ENCODE measurements around the gene VEZT. TPM values are rescaled to one million over a fixed set of nuclear protein-coding genes. Genes with fewer than 3 reads are reported as not detected.
A peak's percentile ranks its signal among the peaks of the same experiment; 100 is the strongest.

Gene VEZT
- total RNA-seq, 1 experiment from 2014 or later, result 77.4 TPM

DNA sequence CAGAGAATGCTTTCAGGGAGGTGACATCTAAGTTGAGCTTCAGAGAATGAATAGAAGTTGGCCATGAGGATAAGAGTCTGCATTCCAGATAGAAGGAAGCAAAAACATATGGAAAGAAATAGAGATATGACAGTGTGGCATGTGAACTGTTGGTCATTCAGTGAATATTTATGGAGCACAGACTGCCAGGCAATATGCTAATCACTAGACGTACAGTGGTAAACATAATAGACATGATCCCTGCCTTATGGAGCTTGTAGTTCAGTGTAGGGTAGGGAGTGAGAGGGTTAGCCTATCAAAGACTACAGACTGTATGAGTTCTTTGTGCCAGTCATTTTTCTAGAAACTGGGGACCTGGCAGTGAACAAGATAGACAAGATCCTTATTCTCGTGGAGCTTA is 53.9 kb downstream of the VEZT start:
- Mint-ChIP-seq H3K27me3 (ENCODE audit: insufficient read depth, unreplicated experiment) (no peaks in the 10 kb centered on the region), H3K36me3 (ENCODE audit: insufficient read depth, unreplicated experiment) (peaks cover 30% of the 10 kb centered on the region), H3K4me1 (ENCODE audit: low read depth, unreplicated experiment) (no peaks in the 10 kb centered on the region), H3K9me3 (ENCODE audit: unreplicated experiment) (no peaks in the 10 kb centered on the region), H3K27ac (ENCODE audit: unreplicated experiment) (peak overlapping the region; percentile 9), H3K4me3 (ENCODE audit: unreplicated experiment) (no peak overlapping the region)
- POLR2A ChIA-PET, result no interaction called here
- no peaks in the 10 kb centered on the region for H3K9me3 ChIP-seq
- no peaks in the 10 kb centered on the region for H3K36me3 ChIP-seq (ENCODE audit: control insufficient read depth, insufficient read depth, low read length)
- TF ChIP-seq, protein P1, sequence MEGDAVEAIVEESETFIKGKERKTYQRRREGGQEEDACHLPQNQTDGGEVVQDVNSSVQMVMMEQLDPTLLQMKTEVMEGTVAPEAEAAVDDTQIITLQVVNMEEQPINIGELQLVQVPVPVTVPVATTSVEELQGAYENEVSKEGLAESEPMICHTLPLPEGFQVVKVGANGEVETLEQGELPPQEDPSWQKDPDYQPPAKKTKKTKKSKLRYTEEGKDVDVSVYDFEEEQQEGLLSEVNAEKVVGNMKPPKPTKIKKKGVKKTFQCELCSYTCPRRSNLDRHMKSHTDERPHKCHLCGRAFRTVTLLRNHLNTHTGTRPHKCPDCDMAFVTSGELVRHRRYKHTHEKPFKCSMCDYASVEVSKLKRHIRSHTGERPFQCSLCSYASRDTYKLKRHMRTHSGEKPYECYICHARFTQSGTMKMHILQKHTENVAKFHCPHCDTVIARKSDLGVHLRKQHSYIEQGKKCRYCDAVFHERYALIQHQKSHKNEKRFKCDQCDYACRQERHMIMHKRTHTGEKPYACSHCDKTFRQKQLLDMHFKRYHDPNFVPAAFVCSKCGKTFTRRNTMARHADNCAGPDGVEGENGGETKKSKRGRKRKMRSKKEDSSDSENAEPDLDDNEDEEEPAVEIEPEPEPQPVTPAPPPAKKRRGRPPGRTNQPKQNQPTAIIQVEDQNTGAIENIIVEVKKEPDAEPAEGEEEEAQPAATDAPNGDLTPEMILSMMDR (IDR thresholded peaks at IDR 0.05; ENCODE audit: insufficient read depth in 1 of 2, low read depth in 1 of 2, low read length in 1 of 2, severe bottlenecking in 1 of 2, unreplicated experiment in 1 of 2), result no peak
- no TSS peak for BruUV-seq (replicated peaks)
- H3K4me3 ChIP-seq (ENCODE audit: low read depth, low read length), result no peak overlapping the region
- intact Hi-C loops (cut with micrococcal nuclease; ENCODE audit: unreplicated experiment), result no loop called here
- no peaks in the 10 kb centered on the region for H3K4me1 ChIP-seq
- CTCF ChIA-PET, result no interaction called here
- DNase-seq, result no peak
- no peaks in the 10 kb centered on the region for H3K27me3 ChIP-seq (replicated peaks; ENCODE audit: control insufficient read depth, insufficient read depth, low read length)

DNA sequence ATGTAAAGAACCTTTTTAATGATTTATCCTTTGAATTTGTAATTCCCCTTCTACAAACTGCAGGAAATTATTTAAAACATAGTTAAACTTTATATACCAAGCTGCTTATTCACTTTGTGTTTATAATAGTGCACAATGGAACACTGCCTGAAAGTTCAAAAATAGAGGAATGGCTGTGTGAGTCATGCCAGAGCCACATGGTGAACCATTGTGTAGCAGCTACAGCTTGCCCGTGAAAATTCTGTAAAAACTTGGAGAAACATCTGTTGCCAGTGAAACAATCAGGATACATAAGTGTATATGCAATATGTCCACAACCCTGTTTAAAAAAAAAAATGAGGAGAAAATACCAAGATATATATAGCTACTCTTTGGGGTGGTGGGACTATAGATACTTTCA is 59.5 kb downstream of the VEZT start:
- ChIA-PET CTCF (no interaction called here), POLR2A (no interaction called here)
- DNase-seq, result no peak
- Mint-ChIP-seq H3K27me3 (ENCODE audit: insufficient read depth, unreplicated experiment) (no peaks in the 10 kb centered on the region), H3K9me3 (ENCODE audit: unreplicated experiment) (no peaks in the 10 kb centered on the region), H3K36me3 (ENCODE audit: insufficient read depth, unreplicated experiment) (peaks cover 48% of the 10 kb centered on the region), H3K27ac (ENCODE audit: unreplicated experiment) (no peak overlapping the region), H3K4me3 (ENCODE audit: unreplicated experiment) (no peak overlapping the region), H3K4me1 (ENCODE audit: low read depth, unreplicated experiment) (peaks cover 6% of the 10 kb centered on the region)
- Histone ChIP-seq H3K4me3 (ENCODE audit: low read depth, low read length) (no peak overlapping the region), H3K4me1 (peaks cover 12% of the 10 kb centered on the region), H3K36me3 (ENCODE audit: control insufficient read depth, insufficient read depth, low read length) (no peaks in the 10 kb centered on the region), H3K27me3 (replicated peaks; ENCODE audit: control insufficient read depth, insufficient read depth, low read length) (no peaks in the 10 kb centered on the region), H3K9me3 (no peaks in the 10 kb centered on the region)
- TF ChIP-seq, protein P1 (IDR thresholded peaks at IDR 0.05; ENCODE audit: insufficient read depth in 1 of 2, low read depth in 1 of 2, low read length in 1 of 2, severe bottlenecking in 1 of 2, unreplicated experiment in 1 of 2), result no peak
- intact Hi-C loops (cut with micrococcal nuclease; ENCODE audit: unreplicated experiment), result no loop called here
- no TSS peak for BruUV-seq (replicated peaks)

DNA sequence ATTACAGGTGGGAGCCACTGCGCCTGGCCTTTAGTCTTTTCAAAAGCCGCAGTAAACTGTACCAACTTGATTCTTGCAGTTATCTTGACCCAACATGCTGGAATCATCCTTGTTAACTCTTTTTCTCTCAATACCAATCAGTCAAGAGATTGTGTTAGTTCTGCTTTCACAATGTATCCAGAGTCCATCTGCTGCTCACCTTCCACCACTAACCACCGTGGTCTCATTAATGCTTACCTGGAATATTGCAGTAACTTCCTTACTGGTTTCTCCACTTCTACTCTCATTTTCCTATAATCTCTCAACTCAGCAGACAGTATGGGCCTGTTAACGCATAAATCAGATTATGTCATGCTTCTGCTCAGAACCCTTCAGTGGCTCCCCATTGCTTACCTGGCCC is 62.2 kb downstream of the VEZT start:
- no peak overlapping the region for H3K4me3 Mint-ChIP-seq (ENCODE audit: unreplicated experiment)
- H3K27me3 ChIP-seq (replicated peaks; ENCODE audit: control insufficient read depth, insufficient read depth, low read length), result no peaks in the 10 kb centered on the region
- no peaks in the 10 kb centered on the region for H3K9me3 Mint-ChIP-seq (ENCODE audit: unreplicated experiment)
- CTCF ChIA-PET, result no interaction called here
- H3K4me1 Mint-ChIP-seq (ENCODE audit: low read depth, unreplicated experiment), result peaks cover 6% of the 10 kb centered on the region
- H3K4me1 ChIP-seq, result peaks cover 12% of the 10 kb centered on the region
- no peak overlapping the region for H3K4me3 ChIP-seq (ENCODE audit: low read depth, low read length)
- no peaks in the 10 kb centered on the region for H3K36me3 ChIP-seq (ENCODE audit: control insufficient read depth, insufficient read depth, low read length)
- no TSS peak for BruUV-seq (replicated peaks)
- H3K9me3 ChIP-seq, result no peaks in the 10 kb centered on the region
- POLR2A ChIA-PET, result no interaction called here
- H3K27me3 Mint-ChIP-seq (ENCODE audit: insufficient read depth, unreplicated experiment), result no peaks in the 10 kb centered on the region
- peaks cover 57% of the 10 kb centered on the region for H3K36me3 Mint-ChIP-seq (ENCODE audit: insufficient read depth, unreplicated experiment)
- DNase-seq, result no peak
- no peak overlapping the region for H3K27ac Mint-ChIP-seq (ENCODE audit: unreplicated experiment)
- intact Hi-C loops (cut with micrococcal nuclease; ENCODE audit: unreplicated experiment), result loop anchor here (1.0 kb wide), 1 partner anchor 38 kb away; no protein-coding TSS in a partner anchor
- TF ChIP-seq, protein P1 (IDR thresholded peaks at IDR 0.05; ENCODE audit: insufficient read depth in 1 of 2, low read depth in 1 of 2, low read length in 1 of 2, severe bottlenecking in 1 of 2, unreplicated experiment in 1 of 2), result no peak
